ENCODE results near the gene IMMP2L. TPM values are rescaled to one million over a fixed set of nuclear protein-coding genes. Genes with fewer than 3 reads are reported as not detected.

Gene IMMP2L
- polyA plus RNA-seq, 1 experiment: 5.8 TPM

DNA sequence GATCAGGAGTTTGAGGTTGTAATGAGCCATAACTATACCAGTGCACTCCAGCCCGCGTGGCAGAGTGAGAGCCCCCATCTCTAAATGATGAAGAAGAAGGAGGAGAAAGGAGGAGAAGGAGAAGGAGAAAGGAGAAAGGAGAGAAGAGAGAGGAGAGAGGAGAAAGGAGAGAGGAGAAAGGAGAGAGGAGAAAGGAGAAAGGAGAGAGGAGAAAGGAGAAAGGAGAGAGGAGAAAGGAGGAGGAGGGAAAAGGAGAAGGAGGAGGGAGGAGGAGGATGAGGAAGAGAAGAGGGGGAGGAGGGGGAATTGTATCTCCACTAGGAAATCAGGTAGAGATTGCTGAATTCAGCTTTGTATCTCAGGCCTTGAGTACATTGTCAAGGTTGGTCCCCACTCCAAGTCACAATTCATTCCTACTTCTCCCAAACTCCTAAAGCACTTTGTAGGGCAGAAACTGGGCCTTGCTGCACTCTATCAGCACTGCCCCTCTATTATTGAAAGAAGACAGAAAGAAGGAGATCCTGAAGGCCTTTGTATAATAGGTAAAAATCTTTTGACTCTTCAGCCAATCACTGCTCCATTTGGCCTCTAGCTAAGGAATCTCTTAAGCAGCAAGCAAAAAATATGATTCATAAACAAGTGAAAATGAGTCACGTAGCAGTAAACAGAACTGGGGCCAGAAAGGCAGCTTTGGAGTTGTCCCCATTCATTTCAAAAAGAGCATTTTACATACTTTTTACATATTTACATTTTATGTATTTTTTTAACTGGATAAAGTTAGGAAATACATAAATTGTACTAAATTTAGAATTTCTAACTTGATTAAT lies 178.0 kb downstream of the IMMP2L start:
- CTCF ChIA-PET: interaction anchor here (1.2 kb wide), 1 partner anchor 11 kb away, joined by 3 read pairs; no protein-coding TSS in a partner anchor
- TF ChIP-seq, protein P1, sequence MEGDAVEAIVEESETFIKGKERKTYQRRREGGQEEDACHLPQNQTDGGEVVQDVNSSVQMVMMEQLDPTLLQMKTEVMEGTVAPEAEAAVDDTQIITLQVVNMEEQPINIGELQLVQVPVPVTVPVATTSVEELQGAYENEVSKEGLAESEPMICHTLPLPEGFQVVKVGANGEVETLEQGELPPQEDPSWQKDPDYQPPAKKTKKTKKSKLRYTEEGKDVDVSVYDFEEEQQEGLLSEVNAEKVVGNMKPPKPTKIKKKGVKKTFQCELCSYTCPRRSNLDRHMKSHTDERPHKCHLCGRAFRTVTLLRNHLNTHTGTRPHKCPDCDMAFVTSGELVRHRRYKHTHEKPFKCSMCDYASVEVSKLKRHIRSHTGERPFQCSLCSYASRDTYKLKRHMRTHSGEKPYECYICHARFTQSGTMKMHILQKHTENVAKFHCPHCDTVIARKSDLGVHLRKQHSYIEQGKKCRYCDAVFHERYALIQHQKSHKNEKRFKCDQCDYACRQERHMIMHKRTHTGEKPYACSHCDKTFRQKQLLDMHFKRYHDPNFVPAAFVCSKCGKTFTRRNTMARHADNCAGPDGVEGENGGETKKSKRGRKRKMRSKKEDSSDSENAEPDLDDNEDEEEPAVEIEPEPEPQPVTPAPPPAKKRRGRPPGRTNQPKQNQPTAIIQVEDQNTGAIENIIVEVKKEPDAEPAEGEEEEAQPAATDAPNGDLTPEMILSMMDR (IDR thresholded peaks at IDR 0.05; ENCODE audit: insufficient read depth, low read depth, low read length): no peak
- no peaks in the 10 kb centered on the region for H3K36me3 ChIP-seq (ENCODE audit: control insufficient read depth, insufficient read depth, low read length)
- no peaks in the 10 kb centered on the region for H3K27me3 ChIP-seq (ENCODE audit: control insufficient read depth, insufficient read depth, low read length)
- no peak for DNase-seq (ENCODE audit: low read depth)
- H3K4me3 ChIP-seq (ENCODE audit: low read depth, low read length): no peak overlapping the region
- POLR2A ChIA-PET: interaction anchor here (0.6 to 0.7 kb wide), 2 partner anchors 8 to 14 kb away, joined by 3 read pairs; no protein-coding TSS in a partner anchor

DNA sequence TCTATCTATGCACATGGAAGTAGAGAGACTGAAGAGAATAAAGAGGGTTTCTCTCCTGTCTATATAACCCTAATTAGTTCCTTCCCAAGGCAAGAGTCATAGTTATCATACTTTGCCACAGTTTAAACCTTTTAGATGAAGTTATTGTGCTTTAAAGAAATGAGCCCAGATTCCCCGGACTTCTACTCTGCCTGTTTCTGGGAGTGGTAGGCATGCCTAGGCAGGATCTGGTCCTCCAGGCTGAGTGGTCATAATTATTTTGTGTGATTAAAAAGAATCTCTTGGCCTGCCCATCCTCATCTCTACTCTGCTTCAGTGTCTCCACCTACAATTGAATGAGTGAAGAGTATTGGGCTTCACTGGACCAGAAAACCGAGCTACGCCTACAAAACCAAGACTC lies 179.2 kb downstream of the IMMP2L start:
- Histone ChIP-seq H3K36me3 (ENCODE audit: control insufficient read depth, insufficient read depth, low read length) (no peaks in the 10 kb centered on the region), H3K4me3 (ENCODE audit: low read depth, low read length) (no peak overlapping the region), H3K27me3 (ENCODE audit: control insufficient read depth, insufficient read depth, low read length) (no peaks in the 10 kb centered on the region)
- POLR2A ChIA-PET: no interaction called here
- CTCF ChIA-PET: interaction anchor here (0.8 kb wide), 1 partner anchor 15 kb away, joined by 3 read pairs; no protein-coding TSS in a partner anchor
- DNase-seq (ENCODE audit: low read depth): no peak
- TF ChIP-seq, protein P1 (IDR thresholded peaks at IDR 0.05; ENCODE audit: insufficient read depth, low read depth, low read length): no peak

DNA sequence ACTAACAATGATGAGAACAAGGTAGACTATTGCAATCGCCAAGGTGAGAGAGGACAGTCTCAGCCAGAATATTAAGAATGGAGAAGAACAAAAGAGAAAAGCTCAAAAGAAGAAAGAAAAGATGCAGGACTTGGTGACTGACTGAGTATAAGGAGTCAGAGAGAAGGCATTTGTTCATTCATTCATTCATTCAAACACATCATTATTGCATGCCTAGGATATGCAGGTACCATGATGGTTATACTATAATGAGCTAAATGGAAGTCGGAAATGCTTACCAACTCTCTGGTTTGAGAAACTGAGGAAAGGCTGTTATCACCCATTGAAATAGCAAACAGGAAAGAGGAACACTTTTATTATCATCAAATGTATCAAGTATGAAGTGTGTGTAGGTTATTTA lies 180.7 kb downstream of the IMMP2L start:
- TF ChIP-seq, protein P1 (IDR thresholded peaks at IDR 0.05; ENCODE audit: insufficient read depth, low read depth, low read length): no peak
- ChIA-PET POLR2A (no interaction called here), CTCF (no interaction called here)
- Histone ChIP-seq H3K36me3 (ENCODE audit: control insufficient read depth, insufficient read depth, low read length) (no peaks in the 10 kb centered on the region), H3K4me3 (ENCODE audit: low read depth, low read length) (no peak overlapping the region), H3K27me3 (ENCODE audit: control insufficient read depth, insufficient read depth, low read length) (no peaks in the 10 kb centered on the region)
- DNase-seq (ENCODE audit: low read depth): no peak

DNA sequence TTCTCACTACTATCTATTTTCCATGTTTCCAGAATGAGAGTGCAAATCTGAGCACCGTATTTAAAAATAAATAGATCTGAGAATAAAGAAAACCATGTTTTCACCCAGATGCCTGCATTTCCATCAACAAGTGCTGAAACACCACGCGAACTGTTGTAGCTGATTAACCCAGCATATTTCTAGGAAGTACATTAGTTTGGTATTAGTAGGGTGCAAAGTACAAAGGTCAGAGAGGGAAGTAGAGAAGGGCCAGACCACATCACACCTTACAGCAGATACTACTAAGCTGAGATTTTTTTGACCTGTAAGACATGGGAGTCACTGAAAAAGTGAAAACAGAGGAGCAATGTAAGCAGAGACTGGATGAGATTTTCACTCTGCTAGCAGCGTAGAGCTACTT lies 181.3 kb downstream of the IMMP2L start:
- POLR2A ChIA-PET: no interaction called here
- DNase-seq (ENCODE audit: low read depth): no peak
- Histone ChIP-seq H3K36me3 (ENCODE audit: control insufficient read depth, insufficient read depth, low read length) (no peaks in the 10 kb centered on the region), H3K4me3 (ENCODE audit: low read depth, low read length) (no peak overlapping the region), H3K27me3 (ENCODE audit: control insufficient read depth, insufficient read depth, low read length) (no peaks in the 10 kb centered on the region)
- TF ChIP-seq, protein P1 (IDR thresholded peaks at IDR 0.05; ENCODE audit: insufficient read depth, low read depth, low read length): no peak
- CTCF ChIA-PET: no interaction called here

DNA sequence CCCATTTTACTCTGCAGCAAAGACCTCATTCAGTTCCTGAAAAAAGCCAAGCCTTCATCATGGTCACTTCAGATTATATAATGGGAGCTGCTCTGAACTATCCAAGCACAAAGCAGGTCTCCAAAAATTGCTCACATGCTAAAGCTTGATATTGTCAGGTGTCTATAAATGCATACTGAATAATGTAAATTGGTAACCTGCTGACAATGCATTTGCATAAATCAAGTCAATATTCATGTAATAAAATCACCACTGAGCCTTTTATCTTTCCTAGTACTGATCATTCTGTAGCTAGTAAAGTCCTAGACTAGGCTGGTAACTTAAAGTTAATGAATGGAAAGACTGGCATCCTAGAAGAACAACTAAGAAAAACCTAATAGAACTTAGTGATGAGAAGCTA lies 188.3 kb downstream of the IMMP2L start:
- ChIA-PET POLR2A (no interaction called here), CTCF (interaction anchor here (1.1 to 1.3 kb wide), 2 partner anchors 11 to 12 kb away, joined by 3 to 5 read pairs; no protein-coding TSS in a partner anchor)
- Histone ChIP-seq H3K27me3 (ENCODE audit: control insufficient read depth, insufficient read depth, low read length) (no peaks in the 10 kb centered on the region), H3K36me3 (ENCODE audit: control insufficient read depth, insufficient read depth, low read length) (no peaks in the 10 kb centered on the region), H3K4me3 (ENCODE audit: low read depth, low read length) (no peak overlapping the region)
- TF ChIP-seq, protein P1 (IDR thresholded peaks at IDR 0.05; ENCODE audit: insufficient read depth, low read depth, low read length): no peak
- no peak for DNase-seq (ENCODE audit: low read depth)
